IMR-90 (cell line): ENCODE data around the gene ITPR3. TPM values are rescaled to one million over a fixed set of nuclear protein-coding genes. Genes with fewer than 3 reads are reported as not detected.

Experiments
- ATAC-seq: fragments of 200-7000 bp; cut with Tn5 transposase; 2 replicates; pipeline ENCODE4 v1.9.1; 2020; ENCODE audit warnings: low read depth, mild to moderate bottlenecking, moderate library complexity
- BruUV-seq: library from RNA; stranded (reverse); fragments of 400-500 nt; replicated peaks from 2 replicates; lab custom pipeline; 2021; lab: Mats Ljungman, UMichigan
- CTCF ChIA-PET: fragments of 300-600 bp; formaldehyde crosslinking; extraction: SDS; loops from one replicate; lab custom pipeline; 2021; ENCODE audit warnings: antibody characterized with exemption; lab: Yijun Ruan, JAX
- POLR2A ChIA-PET: fragments of 300-600 bp; sonication (Branson Sonifier 250); formaldehyde crosslinking; loops from one replicate; lab custom pipeline; 2022; ENCODE audit warnings: antibody characterized with exemption; ENCODE audit not compliant: unreplicated experiment; lab: Charles Lee
- DNase-seq: peaks from one replicate; pipeline ENCODE4 v3.0.0; 2013
- H2AFZ ChIP-seq: replicated peaks from 2 replicates; pipeline ENCODE3; 2013; ENCODE audit warnings: low read length, mild to moderate bottlenecking; ENCODE audit not compliant: poor library complexity
- H2AK5ac ChIP-seq: 2 replicates; pipeline ENCODE4 v1.6.1; 2013; ENCODE audit warnings: low read depth, low read length, inconsistent platforms
- H2AK9ac ChIP-seq: replicated peaks from 2 replicates; pipeline ENCODE3; 2013; ENCODE audit warnings: mild to moderate bottlenecking, low read depth, low read length, moderate library complexity; ENCODE audit not compliant: poor library complexity
- H2BK120ac ChIP-seq: 2 replicates; pipeline ENCODE4 v1.6.1; 2013; ENCODE audit warnings: low read depth, low read length, inconsistent platforms
- H2BK15ac ChIP-seq: 3 replicates; pipeline ENCODE4 v1.6.1; 2013; ENCODE audit warnings: low read depth, low read length, inconsistent platforms
- H2BK20ac ChIP-seq: 2 replicates; pipeline ENCODE4 v1.6.1; 2013; ENCODE audit warnings: low read depth, mild to moderate bottlenecking, inconsistent platforms, low read length, moderate library complexity
- H2BK5ac ChIP-seq: 2 replicates; pipeline ENCODE4 v1.6.1; 2013; ENCODE audit warnings: mild to moderate bottlenecking, low read depth, low read length, inconsistent platforms; ENCODE audit not compliant: poor library complexity, severe bottlenecking
- H3K14ac ChIP-seq: replicated peaks from 2 replicates; pipeline ENCODE4 v1.6.1; 2013; ENCODE audit warnings: low read depth, low read length, inconsistent platforms
- H3K18ac ChIP-seq: 2 replicates; pipeline ENCODE4 v1.6.1; 2013; ENCODE audit warnings: low read depth, low read length, control low read depth
- H3K23ac ChIP-seq: 2 replicates; pipeline ENCODE4 v1.6.1; 2013; ENCODE audit warnings: low read depth, low read length, inconsistent platforms
- H3K27ac ChIP-seq: 2 replicates; pipeline ENCODE4 v1.5.1; 2013; ENCODE audit warnings: mild to moderate bottlenecking, control low read depth, low read length; ENCODE audit not compliant: insufficient read depth
- H3K27me3 ChIP-seq: 2 replicates; pipeline ENCODE4 v1.6.1; 2013; ENCODE audit warnings: low read length; ENCODE audit not compliant: control insufficient read depth, insufficient read depth
- H3K36me3 ChIP-seq: 2 replicates; pipeline ENCODE4 v1.6.1; 2013; ENCODE audit warnings: low read length, mixed read lengths; ENCODE audit not compliant: control insufficient read depth, insufficient read depth
- H3K4ac ChIP-seq: 2 replicates; pipeline ENCODE4 v1.6.1; 2013; ENCODE audit warnings: low read depth, low read length, inconsistent platforms
- H3K4me1 ChIP-seq: 2 replicates; pipeline ENCODE4 v1.6.1; 2013; ENCODE audit warnings: low read length, mixed read lengths; ENCODE audit not compliant: control insufficient read depth, insufficient read depth
- H3K4me2 ChIP-seq: 2 replicates; pipeline ENCODE4 v1.6.1; 2013; ENCODE audit warnings: low read depth, mild to moderate bottlenecking, control low read depth, low read length, moderate library complexity
- H3K4me3 ChIP-seq: 2 replicates; pipeline ENCODE4 v1.5.1; 2013; ENCODE audit warnings: low read depth, mild to moderate bottlenecking, control low read depth, low read length, moderate library complexity; ENCODE audit not compliant: insufficient read depth
- H3K56ac ChIP-seq: 2 replicates; pipeline ENCODE4 v1.6.1; 2013; ENCODE audit warnings: low read length, inconsistent platforms; ENCODE audit not compliant: insufficient read depth; ENCODE audit errors: extremely low read depth
- H3K79me1 ChIP-seq, 2 experiments: 2 replicates each; pipeline ENCODE4 v1.6.1; 2013; ENCODE audit warnings: low read length in 2 of 2, inconsistent platforms in 1 of 2, low read depth in 1 of 2
- H3K9ac ChIP-seq: 2 replicates; pipeline ENCODE4 v1.6.1; 2013; ENCODE audit warnings: low read depth, low read length, control low read depth
- H3K9me1 ChIP-seq: 2 replicates; pipeline ENCODE4 v1.6.1; 2013; ENCODE audit warnings: low read length, inconsistent platforms; ENCODE audit not compliant: insufficient read depth
- H3K9me3 ChIP-seq: 2 replicates; pipeline ENCODE4 v1.6.1; 2013; ENCODE audit warnings: low read length; ENCODE audit not compliant: control insufficient read depth, insufficient read depth
- H4K20me1 ChIP-seq: 2 replicates; pipeline ENCODE4 v1.6.1; 2013; ENCODE audit warnings: low read length, inconsistent platforms; ENCODE audit not compliant: insufficient read depth
- H4K5ac ChIP-seq: 2 replicates; pipeline ENCODE4 v1.6.1; 2013; ENCODE audit warnings: mild to moderate bottlenecking, low read depth, low read length, control low read depth
- H4K8ac ChIP-seq, 2 experiments: 2 replicates each; pipeline ENCODE4 v1.6.1; 2013; ENCODE audit warnings: low read depth in 2 of 2, low read length in 2 of 2, control low read depth in 1 of 2, inconsistent platforms in 1 of 2
- H4K91ac ChIP-seq: 2 replicates; pipeline ENCODE4 v1.6.1; 2013; ENCODE audit warnings: low read depth, low read length, inconsistent platforms; ENCODE audit not compliant: insufficient read depth
- BHLHE40 ChIP-seq: fragments of 150-350 bp; IDR thresholded peaks from 2 replicates; pipeline ENCODE4 v1.6.1; 2016; ENCODE audit warnings: mild to moderate bottlenecking, low read depth, low read length
- CEBPB ChIP-seq: IDR thresholded peaks from 2 replicates; pipeline ENCODE4 v1.6.1; 2012; ENCODE audit warnings: low read depth, low read length, improper control_type of control experiment
- CHD1 ChIP-seq: IDR thresholded peaks from 2 replicates; pipeline ENCODE4 v1.6.1; 2012; ENCODE audit warnings: low read depth, low read length, improper control_type of control experiment
- FOS ChIP-seq: fragments of 150-350 bp; IDR thresholded peaks from 2 replicates; pipeline ENCODE4 v1.6.1; 2016; ENCODE audit warnings: low read depth, low read length
- MAFK ChIP-seq: IDR thresholded peaks from 2 replicates; pipeline ENCODE4 v1.6.1; 2012; ENCODE audit warnings: low read depth, low read length, improper control_type of control experiment
- MAZ ChIP-seq: IDR thresholded peaks from 2 replicates; pipeline ENCODE4 v1.6.1; 2012; ENCODE audit warnings: low read depth, mild to moderate bottlenecking, low read length, improper control_type of control experiment, moderate library complexity, borderline replicate concordance
- MXI1 ChIP-seq: IDR thresholded peaks from 2 replicates; pipeline ENCODE4 v1.6.1; 2012; ENCODE audit warnings: low read depth, mild to moderate bottlenecking, low read length, moderate library complexity, borderline replicate concordance
- NFE2L2 ChIP-seq: fragments of 150-350 bp; IDR thresholded peaks from 2 replicates; pipeline ENCODE4 v1.6.1; 2016; ENCODE audit warnings: low read depth, mild to moderate bottlenecking, low read length
- POLR2A ChIP-seq: IDR thresholded peaks from 2 replicates; pipeline ENCODE4 v1.6.1; 2012; ENCODE audit warnings: mild to moderate bottlenecking, low read depth, low read length
- RAD21 ChIP-seq: IDR thresholded peaks from 2 replicates; pipeline ENCODE4 v1.6.1; 2012; ENCODE audit warnings: low read length, improper control_type of control experiment
- RCOR1 ChIP-seq: IDR thresholded peaks from 2 replicates; pipeline ENCODE4 v1.6.1; 2012; ENCODE audit warnings: mild to moderate bottlenecking, low read length, improper control_type of control experiment; ENCODE audit not compliant: insufficient replicate concordance
- RFX5 ChIP-seq: IDR thresholded peaks from 2 replicates; pipeline ENCODE4 v1.8.0; 2012; ENCODE audit warnings: low read depth, mild to moderate bottlenecking, low read length, moderate library complexity
- SMC3 ChIP-seq: fragments of 150-350 bp; IDR thresholded peaks from 2 replicates; pipeline ENCODE4 v1.6.1; 2016; ENCODE audit warnings: low read depth, mild to moderate bottlenecking, antibody characterized with exemption, low read length, moderate library complexity
- WGBS, 2 experiments: methylation state at CpG; one replicate each; pipeline versions ENCODE4 v1.1.5 to v1.1.7; 2013; ENCODE audit warnings: missing lambda C conversion rate in 2 of 2; ENCODE audit not compliant: insufficient read length in 1 of 2; ENCODE audit errors: extremely low coverage in 2 of 2; 5-methylcytosine and 5-hydroxymethylcytosine counted together
- dilution Hi-C: fragments of 300-500 bp; cut with HindIII; formaldehyde crosslinking; loops from one replicate; pipeline ENCODE4 v1.14.3; 2018; ENCODE audit warnings: low sequenced_read_pairs; ENCODE audit not compliant: unreplicated experiment
- in situ Hi-C: fragments of 300-500 bp; cut with MboI; formaldehyde crosslinking; loops from 3 replicates; pipeline ENCODE4 v1.14.3; 2019; ENCODE audit warnings: low sequenced_read_pairs, inconsistent platforms, mixed read lengths
- intact Hi-C: fragments of 100-400 bp; cut with micrococcal nuclease; formaldehyde crosslinking; loops from 2 replicates; pipeline ENCODE4 v1.10.0; 2022
- polyA plus RNA-seq, 3 experiments: library from polyadenylated mRNA; depleted of rRNA; stranded (reverse); fragments of >200 nt; gene quantifications; 2 replicates each; pipeline ENCODE4 v1.2.3, GENCODE V29; 2012; ENCODE audit warnings: low replicate concordance in 1 of 3
- total RNA-seq: library from RNA; depleted of rRNA; stranded (reverse); fragments of >200 nt; gene quantifications from 2 replicates; pipeline ENCODE4 v1.2.3, GENCODE V29; 2012
- TF ChIP-seq, protein P1 (sequence below): conservative IDR thresholded peaks from 2 replicates; pipeline ENCODE4 v1.5.1; 2012; ENCODE audit warnings: mild to moderate bottlenecking, low read depth, low read length, improper control_type of control experiment
- TF ChIP-seq, protein P2 (sequence below): fragments of 150-350 bp; IDR thresholded peaks from 2 replicates; pipeline ENCODE4 v1.6.1; 2016; ENCODE audit warnings: low read depth, mild to moderate bottlenecking, low read length, moderate library complexity, borderline replicate concordance
- TF ChIP-seq, protein P3 (sequence below): fragments of 150-350 bp; IDR thresholded peaks from 2 replicates; pipeline ENCODE4 v1.6.1; 2017; ENCODE audit warnings: mild to moderate bottlenecking, antibody characterized with exemption, low read length, low read depth

ITPR3 gene
- total and polyA plus RNA-seq, 2 of the 4 experiments (the other 2 are of a cell fraction), result 1.6 to 3.7 TPM

DNA sequence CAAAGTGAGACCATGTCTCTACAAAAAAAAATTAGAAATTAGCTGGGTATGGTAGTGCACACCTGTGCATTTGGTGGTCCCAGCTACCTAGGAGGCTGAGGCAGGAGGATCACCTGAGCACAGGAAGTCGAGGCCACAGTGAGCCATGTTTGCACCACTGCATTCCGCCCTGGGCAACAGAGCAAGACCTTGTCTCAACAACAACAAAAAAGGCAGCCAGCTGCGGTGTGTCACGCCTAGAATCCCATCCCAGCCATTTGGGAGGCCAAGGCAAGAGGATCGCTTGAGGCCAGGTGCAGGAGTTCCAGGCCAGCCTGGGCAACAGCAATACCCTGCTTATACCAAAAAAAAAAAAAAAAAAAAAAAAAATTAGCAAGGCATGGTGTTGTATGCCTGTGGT lies 39.9 kb upstream of the ITPR3 start:
- Histone ChIP-seq H2AK9ac (no peak overlapping the region), H2BK120ac (no peak overlapping the region), H3K4me2 (no peak overlapping the region), H3K9ac (no peak overlapping the region), H3K4me1 (peaks cover 6% of the 10 kb centered on the region), H3K18ac (no peak overlapping the region), H3K27me3 (no peaks in the 10 kb centered on the region), H4K5ac (no peak overlapping the region), H3K36me3 (peaks cover 11% of the 10 kb centered on the region; the same call in 1 of the 2 replicates), H2BK20ac (no peak overlapping the region), H4K91ac (no peak overlapping the region), H2AK5ac (no peak overlapping the region), H3K14ac (no peak overlapping the region), H3K79me1 (peaks cover 11 to 35% of the 10 kb centered on the region in 2 experiments), H3K56ac (no peak overlapping the region), H4K8ac (no peak overlapping the region), H3K9me3 (no peaks in the 10 kb centered on the region), H3K4me3 (no peak overlapping the region), H2AFZ (no peak overlapping the region), H3K4ac (no peak overlapping the region), H3K23ac (no peak overlapping the region), H3K9me1 (peaks cover 6% of the 10 kb centered on the region; the same call in 1 of the 2 replicates), H3K27ac (no peak overlapping the region), H2BK15ac (no peak overlapping the region), H4K20me1 (peaks cover 3% of the 10 kb centered on the region; the same call in 1 of the 2 replicates), H2BK5ac (no peak overlapping the region)
- no peak for DNase-seq
- WGBS, 2 experiments, result 100% methylated on average over 1 of the region's 5 CpGs; no CpG with 5 or more reads in 1 of the 2 experiments
- dilution Hi-C loops, result no loop called here
- intact Hi-C loops, result no loop called here
- POLR2A ChIA-PET, result no interaction called here
- no TSS peak for BruUV-seq
- no peak for TF ChIP-seq RAD21
- TF ChIP-seq, protein P1, sequence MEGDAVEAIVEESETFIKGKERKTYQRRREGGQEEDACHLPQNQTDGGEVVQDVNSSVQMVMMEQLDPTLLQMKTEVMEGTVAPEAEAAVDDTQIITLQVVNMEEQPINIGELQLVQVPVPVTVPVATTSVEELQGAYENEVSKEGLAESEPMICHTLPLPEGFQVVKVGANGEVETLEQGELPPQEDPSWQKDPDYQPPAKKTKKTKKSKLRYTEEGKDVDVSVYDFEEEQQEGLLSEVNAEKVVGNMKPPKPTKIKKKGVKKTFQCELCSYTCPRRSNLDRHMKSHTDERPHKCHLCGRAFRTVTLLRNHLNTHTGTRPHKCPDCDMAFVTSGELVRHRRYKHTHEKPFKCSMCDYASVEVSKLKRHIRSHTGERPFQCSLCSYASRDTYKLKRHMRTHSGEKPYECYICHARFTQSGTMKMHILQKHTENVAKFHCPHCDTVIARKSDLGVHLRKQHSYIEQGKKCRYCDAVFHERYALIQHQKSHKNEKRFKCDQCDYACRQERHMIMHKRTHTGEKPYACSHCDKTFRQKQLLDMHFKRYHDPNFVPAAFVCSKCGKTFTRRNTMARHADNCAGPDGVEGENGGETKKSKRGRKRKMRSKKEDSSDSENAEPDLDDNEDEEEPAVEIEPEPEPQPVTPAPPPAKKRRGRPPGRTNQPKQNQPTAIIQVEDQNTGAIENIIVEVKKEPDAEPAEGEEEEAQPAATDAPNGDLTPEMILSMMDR, result no peak
- no peak for TF ChIP-seq FOS
- TF ChIP-seq, protein P2, sequence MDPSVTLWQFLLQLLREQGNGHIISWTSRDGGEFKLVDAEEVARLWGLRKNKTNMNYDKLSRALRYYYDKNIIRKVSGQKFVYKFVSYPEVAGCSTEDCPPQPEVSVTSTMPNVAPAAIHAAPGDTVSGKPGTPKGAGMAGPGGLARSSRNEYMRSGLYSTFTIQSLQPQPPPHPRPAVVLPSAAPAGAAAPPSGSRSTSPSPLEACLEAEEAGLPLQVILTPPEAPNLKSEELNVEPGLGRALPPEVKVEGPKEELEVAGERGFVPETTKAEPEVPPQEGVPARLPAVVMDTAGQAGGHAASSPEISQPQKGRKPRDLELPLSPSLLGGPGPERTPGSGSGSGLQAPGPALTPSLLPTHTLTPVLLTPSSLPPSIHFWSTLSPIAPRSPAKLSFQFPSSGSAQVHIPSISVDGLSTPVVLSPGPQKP, result no peak
- no peak for TF ChIP-seq NFE2L2
- no peak for TF ChIP-seq MAZ
- TF ChIP-seq BHLHE40, result no peak
- no peak for TF ChIP-seq CHD1
- TF ChIP-seq MAFK, result no peak
- TF ChIP-seq, protein P3, sequence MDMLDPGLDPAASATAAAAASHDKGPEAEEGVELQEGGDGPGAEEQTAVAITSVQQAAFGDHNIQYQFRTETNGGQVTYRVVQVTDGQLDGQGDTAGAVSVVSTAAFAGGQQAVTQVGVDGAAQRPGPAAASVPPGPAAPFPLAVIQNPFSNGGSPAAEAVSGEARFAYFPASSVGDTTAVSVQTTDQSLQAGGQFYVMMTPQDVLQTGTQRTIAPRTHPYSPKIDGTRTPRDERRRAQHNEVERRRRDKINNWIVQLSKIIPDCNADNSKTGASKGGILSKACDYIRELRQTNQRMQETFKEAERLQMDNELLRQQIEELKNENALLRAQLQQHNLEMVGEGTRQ, result no peak
- TF ChIP-seq RCOR1, result no peak
- no peak for TF ChIP-seq RFX5
- TF ChIP-seq MXI1, result no peak
- no peak for TF ChIP-seq CEBPB
- no peak for TF ChIP-seq POLR2A
- TF ChIP-seq SMC3, result no peak
- no peak for ATAC-seq
- in situ Hi-C loops, result loop anchor here (10.0 kb wide), 2 partner anchors 184 to 574 kb away; no protein-coding TSS in a partner anchor
- CTCF ChIA-PET, result no interaction called here
